Renal pelvis (tissue), 4 donors: ENCODE measurements around the gene KIF2A. TPM values are rescaled to one million over a fixed set of nuclear protein-coding genes. Genes with fewer than 3 reads are reported as not detected.
"Not testable (repeated sequence)": the region's sequence is repeated elsewhere in the genome, so short reads cannot be mapped to it uniquely, and the experiment has no call there.

Experiments used
- DNase-seq: peaks from one replicate; pipeline ENCODE4 v3.0.0-alpha.2; 2013
- polyA plus RNA-seq, 3 donors: library from polyadenylated mRNA; unstranded; fragments of 120-200 nt; gene quantifications; one replicate each; pipeline ENCODE4 v1.2.1, GENCODE V29; 2013; ENCODE audit not compliant: insufficient read length in 3 of 3

Gene KIF2A
- polyA plus RNA-seq, 3 donors = 47.5 to 49.6 (median 48.0) TPM

GRCh38 chr5:62286834-62287233, 19.2 kb upstream of the KIF2A start:
- no peak for DNase-seq

- DNase-seq = no peak
These were observed 18.8 kb upstream of the KIF2A start for GRCh38 chr5:62287237-62287636.

GRCh38 chr5:62288118-62288517, 17.9 kb upstream of the KIF2A start:
- no peak for DNase-seq

- DNase-seq = no peak
These were observed 16.2 kb upstream of the KIF2A start for GRCh38 chr5:62289813-62290212.

GRCh38 chr5:62291829-62292228, 14.2 kb upstream of the KIF2A start:
- DNase-seq = not testable (repeated sequence)

- DNase-seq = no peak
These were observed 9.0 kb upstream of the KIF2A start for GRCh38 chr5:62296998-62297397.

GRCh38 chr5:62298118-62298517, 7.9 kb upstream of the KIF2A start:
- no peak for DNase-seq

GRCh38 chr5:62299101-62299500, 6.9 kb upstream of the KIF2A start:
- DNase-seq = no peak

GRCh38 chr5:62299600-62299999, 6.4 kb upstream of the KIF2A start:
- DNase-seq = no peak

GRCh38 chr5:62305358-62305714, 670 bp upstream of the KIF2A start:
- no peak for DNase-seq

GRCh38 chr5:62306323-62306895, 403 bp downstream of the KIF2A start:
- DNase-seq = no peak

- DNase-seq = peak; percentile 48
These were observed 1.1 kb downstream of the KIF2A start for GRCh38 chr5:62306896-62307689.

- no peak for DNase-seq
These were observed 2.4 kb downstream of the KIF2A start for GRCh38 chr5:62308439-62308838.

- DNase-seq = no peak
These were observed 3.1 kb downstream of the KIF2A start for GRCh38 chr5:62309107-62309506.

GRCh38 chr5:62310426-62311143, 4.6 kb downstream of the KIF2A start:
- DNase-seq = no peak

- no peak for DNase-seq
These were observed 6.0 kb downstream of the KIF2A start for GRCh38 chr5:62312036-62312435.

- DNase-seq = no peak
These were observed 6.7 kb downstream of the KIF2A start for GRCh38 chr5:62312674-62313073.

- no peak for DNase-seq
These were observed 8.3 kb downstream of the KIF2A start for GRCh38 chr5:62314213-62314830.

- DNase-seq = no peak
These were observed 9.6 kb downstream of the KIF2A start for GRCh38 chr5:62315376-62316175.

- DNase-seq = no peak
These were observed 10.1 kb downstream of the KIF2A start for GRCh38 chr5:62316176-62316502.

- no peak for DNase-seq
These were observed 11.8 kb downstream of the KIF2A start for GRCh38 chr5:62317810-62318209.

- no peak for DNase-seq
These were observed 16.5 kb downstream of the KIF2A start for GRCh38 chr5:62322484-62322883.
